Mucosa of gallbladder (tissue), 1 donor: ENCODE results near the gene PERCC1. TPM values are rescaled to one million over a fixed set of nuclear protein-coding genes. Genes with fewer than 3 reads are reported as not detected.

ENCODE experiments used
- DNase-seq: peaks from one replicate; pipeline ENCODE4 v3.0.0-alpha.2; 2020; ENCODE audit warnings: low spot score
- total RNA-seq: library from RNA; stranded (reverse); gene quantifications from one replicate; pipeline ENCODE4 v1.2.1, GENCODE V29; 2021
- donor health status: DM: no; HTN: no; CAD: no.

PERCC1 gene
- total RNA-seq, 1 donor from 2014 or later: not detected

DNA sequence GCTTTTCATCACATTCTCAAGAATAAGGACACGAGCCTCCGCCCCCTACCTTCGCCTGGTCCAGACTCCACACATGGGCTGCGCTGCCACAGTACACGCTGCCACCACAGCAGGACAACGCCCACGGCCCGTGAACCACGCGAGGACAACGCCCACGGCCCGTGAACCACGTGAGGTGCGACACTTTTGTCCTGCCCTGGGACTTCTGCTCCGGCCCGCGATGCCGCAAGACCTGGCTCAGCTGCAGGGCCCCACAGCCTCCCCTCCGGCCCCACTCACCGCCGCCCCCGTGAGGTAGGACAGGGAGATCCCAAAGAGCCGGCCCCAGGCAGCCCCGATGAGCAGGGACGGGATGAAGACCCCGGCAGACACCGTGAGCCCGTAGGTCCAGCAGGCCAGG lies 19.3 kb downstream of the PERCC1 start:
- no peak for DNase-seq

DNA sequence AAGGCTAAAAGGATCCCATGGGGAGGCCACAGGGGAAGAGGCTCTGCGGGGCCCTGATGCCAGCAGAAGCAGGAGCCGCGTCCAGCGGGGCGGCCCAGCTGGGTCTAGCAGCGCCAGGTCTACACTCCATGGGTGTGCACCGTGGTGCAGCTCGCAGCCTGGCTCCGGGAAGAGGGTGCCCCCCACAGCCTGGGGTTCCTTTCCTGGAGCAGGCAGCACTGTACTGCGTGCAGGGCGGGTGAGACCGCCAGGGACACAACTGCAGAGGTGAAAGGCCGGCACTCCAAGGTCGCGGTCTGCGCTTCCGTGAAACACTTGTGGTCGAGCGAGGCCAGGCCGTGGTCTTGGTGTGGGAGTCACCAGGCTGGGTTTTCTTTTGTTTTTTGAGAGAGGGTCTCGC lies 20.0 kb downstream of the PERCC1 start:
- DNase-seq: no peak

DNA sequence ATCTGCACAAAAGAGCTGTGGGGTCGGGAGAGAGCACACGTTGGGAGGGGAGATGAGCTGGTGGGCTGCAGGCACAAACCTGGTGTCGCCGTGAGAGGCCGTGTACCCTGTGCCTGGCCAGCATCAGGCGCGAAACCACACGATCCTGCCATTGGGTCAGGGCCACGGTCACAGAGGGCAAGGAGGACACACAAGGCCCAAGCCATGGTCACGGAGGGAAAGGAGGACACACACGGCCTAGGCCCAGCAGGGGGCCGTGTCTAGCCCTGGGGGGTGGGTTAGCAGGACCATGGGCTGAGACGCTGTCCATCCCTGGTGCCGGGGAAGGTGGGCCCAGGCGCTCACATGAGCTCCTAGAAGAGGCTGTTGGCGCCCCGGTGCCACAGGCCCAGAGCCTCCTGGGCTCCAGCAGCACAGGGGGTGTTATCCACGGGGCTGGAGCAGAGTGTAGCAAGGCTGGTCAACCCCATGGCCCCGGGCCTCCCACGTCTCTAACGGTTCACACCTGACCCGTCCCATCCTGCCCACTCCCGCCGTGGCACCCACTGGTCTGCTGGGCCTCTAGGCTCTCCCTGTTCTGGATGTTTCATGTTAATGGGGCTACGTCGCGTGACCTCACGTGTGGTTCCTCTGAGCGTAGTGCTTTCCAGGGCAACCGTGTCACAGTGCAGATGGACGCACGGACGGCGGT lies 21.0 kb downstream of the PERCC1 start:
- no peak for DNase-seq

DNA sequence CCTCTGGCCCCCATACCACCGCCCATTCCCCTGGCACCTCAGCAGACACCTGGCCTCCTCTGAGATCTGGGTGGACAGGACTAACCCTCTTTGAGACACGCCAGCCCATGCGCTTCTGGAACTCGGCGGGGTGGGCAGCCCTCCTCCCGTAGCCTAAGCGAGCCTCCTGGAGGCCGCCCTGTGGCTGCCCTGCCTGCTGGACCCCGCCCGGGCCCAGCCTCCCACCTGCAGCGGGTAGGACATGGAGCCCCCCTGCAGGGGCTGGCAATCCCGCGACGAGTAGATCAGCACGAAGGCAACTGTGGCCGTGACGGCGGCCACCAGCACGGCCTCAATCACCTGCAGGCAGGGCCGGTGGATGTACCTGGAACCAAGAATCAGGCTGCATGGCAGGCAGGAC lies 21.7 kb downstream of the PERCC1 start:
- no peak for DNase-seq

DNA sequence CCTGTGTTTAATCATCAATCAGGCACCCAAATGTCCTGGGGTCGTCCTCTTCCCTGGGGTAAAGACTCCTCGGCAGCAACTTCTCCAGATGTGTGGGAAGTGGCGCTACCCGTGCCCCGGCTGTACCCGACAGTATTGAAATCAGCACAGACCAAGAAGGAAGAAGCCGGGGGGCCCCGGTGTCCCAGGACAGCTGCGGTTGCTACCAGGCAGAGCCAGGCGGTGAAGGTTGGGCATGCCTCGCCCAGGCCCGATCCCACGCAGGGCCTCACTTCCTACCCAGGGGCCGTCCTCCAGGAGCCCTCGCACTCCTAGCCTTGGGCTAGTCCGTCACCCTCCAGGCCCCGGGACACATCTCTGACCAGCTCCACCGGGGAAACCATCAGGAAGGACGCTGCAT lies 22.4 kb downstream of the PERCC1 start:
- DNase-seq: no peak

DNA sequence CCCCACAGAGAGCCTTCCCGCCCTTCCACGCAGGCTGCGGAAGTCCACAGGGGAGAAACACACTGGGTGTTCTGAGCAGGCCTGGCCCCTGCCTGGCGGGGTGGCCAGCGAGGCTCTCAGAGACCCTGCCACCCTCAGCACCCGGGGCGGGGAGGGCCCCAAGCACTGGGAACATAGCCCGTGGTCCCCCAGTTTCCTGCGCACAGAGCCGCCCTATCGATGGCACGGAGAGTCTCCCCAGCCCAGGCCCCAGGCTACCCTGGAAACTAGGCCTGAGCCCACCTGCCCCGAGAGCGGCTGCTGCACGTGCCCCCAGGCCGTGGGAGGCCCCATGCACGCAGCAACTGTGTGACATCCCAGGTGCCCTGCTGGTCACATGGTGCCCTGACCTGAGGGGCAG lies 23.7 kb downstream of the PERCC1 start:
- no peak for DNase-seq

DNA sequence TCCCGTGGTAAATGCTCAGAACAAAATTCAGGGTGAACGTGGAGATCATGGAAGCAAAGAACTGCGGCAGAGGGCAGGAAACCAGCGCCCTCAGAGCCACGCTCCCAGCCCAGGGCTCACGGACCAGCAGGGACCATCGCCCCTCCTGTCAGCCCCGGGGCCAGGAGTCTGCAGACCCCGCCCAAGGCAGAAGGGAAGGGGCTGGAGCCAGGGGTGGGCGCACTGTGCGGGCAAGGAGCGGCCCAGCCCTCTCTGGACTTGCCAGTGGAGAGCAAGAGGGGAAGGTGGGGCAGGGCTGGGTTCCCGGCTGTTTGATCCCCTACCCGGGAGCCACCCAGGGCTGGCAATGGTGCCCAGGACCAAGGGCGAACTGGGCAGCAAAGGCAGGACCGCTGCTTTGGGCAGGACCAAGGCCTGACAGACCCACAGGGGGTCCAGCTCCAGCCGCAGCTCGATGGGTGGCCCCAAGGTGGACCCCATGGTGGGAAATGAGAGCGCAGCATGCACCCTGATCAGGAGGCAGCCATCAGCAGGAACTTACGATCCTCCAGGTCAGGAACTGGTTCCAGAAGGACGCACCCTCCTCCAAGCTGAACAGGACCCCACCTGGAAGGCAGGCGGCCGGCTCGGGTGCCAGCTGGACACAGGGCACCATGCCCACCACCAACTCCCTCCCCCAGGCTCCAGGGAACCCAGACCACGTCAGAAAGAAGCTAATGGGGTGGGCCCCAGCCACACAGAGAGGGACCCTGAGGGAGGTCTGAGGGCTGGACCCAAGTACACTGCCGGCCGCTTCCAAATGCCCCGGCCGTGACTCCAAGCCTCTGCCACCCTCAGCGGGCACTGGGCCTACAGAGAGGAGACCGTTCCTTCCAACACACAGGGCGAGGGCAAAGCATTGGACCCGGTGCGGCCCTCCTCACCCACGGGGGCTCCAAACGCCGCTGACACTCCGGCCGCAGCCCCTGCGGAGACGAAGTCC lies 24.6 kb downstream of the PERCC1 start:
- no peak for DNase-seq

DNA sequence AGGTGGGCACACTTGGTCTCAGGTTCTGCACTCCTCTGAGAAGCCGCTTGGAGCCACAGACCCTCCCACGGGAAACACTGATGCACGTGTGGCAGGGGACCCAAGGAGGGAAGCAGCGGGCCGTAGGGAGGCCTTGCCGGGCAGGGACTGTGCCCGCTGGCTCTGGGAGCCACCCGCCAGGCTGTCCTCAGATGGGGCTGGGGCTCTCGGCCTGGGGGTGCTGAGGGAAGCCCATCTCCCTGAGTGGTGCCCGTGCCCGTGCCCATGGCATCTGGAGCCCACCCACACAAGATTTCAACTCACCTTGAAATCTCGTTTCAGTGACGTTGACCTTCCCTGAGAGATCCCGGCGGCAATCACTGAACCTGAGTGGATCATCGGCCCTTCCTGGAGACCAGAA lies 26.1 kb downstream of the PERCC1 start:
- no peak for DNase-seq

DNA sequence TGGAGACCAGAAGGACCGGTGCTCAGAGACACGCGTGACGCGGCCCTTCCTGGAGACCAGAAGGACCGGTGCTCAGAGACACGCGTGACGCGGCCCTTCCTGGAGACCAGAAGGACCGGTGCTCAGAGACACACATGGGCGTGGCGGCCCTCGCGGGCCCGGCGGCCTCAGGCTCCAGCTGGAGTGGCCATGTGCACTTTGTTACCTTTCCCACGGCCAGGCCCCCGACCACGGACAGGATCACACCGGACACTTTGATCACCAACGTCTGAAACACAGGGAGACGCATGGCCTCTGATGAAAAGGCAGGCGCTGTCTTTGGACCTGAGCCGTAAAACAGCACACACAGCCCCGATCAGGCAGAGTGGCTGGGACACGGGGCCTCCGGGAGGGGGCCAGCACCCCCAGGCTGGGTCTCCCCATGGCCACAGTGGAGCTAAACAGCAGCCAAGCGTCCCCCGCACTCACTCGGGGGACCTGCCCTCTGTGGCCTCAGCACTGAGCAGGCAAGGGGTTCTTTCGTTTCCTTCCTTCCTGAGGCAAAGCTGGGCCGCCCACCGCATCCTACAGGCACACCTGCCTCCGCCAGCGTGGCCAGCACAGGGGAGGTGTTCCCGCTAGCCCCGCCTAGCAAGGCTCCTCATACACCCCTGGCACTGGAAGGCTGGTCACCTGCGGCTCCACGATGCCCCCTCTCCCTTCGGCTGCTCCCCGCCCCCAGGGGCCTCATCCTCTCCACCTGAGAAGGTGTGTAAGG lies 26.8 kb downstream of the PERCC1 start:
- DNase-seq: no peak

DNA sequence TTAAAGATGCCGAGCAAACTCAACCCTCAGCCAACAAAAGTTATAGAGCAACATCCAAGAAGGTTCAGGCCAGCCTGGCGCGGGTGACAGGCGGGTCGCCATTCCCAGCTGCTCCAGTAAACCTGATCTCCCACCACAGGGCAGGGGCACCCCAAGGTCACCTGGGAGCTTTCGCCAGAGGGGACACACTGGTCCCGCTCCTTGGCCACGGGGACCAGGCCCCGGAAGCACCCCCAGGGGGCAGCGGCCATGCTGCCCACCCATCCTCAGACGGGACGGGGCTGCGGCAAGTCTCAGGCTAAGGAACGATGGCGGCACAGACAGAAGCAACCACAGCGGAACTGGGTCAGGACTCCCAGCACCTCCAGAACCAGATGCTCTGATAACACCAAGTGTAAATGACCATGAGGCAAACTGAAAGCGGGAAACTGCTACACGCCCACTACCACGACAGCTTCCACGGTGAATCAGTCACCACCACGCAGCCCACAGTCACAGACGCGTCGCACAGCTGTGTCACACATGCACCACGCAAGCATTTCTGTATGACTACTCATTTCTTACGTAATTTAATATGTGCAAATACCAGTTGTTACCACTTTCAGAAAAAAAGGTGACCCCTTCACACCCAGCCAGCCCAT lies 27.6 kb downstream of the PERCC1 start:
- no peak for DNase-seq

DNA sequence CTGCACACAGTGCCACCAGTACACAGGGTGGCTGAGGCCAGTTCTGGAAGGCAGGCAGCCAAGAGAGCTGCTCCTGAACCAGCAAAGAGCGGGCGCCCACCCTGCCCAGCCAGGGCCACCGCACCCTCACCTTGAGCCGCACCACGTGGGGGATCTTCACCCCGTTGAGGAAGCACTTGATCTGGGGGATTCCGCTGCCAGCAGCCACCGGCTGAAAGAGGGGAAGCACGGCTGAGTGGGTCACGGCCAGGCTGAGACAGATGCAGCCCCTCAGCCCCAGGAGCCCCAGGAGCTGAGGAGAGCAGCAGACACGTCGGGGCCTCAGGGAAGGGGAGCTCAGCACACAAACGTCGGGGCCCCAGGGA lies 28.1 kb downstream of the PERCC1 start:
- DNase-seq: no peak

DNA sequence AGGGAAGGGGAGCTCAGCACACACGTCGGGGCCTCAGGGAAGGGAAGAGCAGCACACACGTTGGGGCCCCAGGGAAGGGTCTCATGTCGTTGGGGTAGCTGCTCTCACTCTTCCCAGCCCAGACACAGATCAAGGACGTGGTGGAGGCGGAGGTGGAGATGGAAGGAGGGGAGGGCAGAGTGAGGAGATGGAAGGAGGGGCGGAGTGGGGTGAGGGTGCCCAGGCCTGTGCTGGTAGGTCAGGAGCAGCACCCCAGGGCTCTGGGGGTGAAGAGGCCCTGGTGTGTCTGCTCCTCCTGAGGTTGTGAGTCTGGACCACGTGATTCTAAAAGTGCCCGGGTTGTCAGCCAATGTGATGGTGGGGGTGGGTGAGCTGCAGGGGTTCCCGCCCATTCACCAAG lies 29.1 kb downstream of the PERCC1 start:
- no peak for DNase-seq

DNA sequence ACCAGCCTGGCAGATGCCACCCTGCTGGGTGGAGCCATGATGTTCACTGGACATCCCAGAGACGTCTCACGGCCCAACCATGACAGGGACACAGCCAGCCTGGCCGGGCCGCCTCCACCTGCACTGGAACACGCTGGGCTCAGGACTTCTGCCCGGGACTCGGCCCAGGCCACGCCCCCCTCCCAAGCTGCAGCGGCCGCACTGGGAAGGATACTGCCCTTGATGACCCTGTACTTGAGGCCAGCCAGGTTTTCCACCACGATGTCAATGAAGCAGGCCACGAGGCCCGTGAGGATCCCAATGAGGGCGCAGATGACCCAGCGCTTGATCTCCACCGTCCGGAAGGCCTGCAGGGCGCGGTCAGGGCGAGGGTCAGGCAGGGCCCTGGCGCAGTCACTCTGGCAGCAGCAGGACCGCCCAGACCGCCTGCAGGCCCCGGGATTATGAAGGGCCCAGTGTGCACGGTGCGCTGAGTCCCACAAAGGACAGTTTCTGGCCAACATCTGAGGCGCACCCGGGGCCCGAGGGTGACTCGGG lies 29.8 kb downstream of the PERCC1 start:
- DNase-seq: no peak

DNA sequence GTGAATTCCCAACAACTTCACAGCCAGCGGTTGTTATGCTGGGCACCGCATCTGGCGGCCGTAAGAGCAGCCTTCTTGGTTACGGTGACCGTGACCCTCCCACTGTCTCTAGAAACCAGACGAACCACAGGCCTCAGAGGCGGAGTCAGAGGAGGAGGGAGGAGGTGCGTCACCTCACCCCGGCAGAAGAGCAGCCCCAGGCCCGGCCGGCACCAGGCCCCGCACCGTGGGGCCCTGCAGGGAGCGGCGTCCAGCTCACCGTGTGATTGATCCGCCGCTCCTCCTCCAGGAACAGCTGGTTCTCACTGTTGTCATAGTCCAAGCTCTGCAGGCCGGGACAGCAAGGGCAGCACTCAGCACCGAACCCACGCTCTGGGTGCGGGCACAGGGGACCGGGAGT lies 30.3 kb downstream of the PERCC1 start:
- no peak for DNase-seq

DNA sequence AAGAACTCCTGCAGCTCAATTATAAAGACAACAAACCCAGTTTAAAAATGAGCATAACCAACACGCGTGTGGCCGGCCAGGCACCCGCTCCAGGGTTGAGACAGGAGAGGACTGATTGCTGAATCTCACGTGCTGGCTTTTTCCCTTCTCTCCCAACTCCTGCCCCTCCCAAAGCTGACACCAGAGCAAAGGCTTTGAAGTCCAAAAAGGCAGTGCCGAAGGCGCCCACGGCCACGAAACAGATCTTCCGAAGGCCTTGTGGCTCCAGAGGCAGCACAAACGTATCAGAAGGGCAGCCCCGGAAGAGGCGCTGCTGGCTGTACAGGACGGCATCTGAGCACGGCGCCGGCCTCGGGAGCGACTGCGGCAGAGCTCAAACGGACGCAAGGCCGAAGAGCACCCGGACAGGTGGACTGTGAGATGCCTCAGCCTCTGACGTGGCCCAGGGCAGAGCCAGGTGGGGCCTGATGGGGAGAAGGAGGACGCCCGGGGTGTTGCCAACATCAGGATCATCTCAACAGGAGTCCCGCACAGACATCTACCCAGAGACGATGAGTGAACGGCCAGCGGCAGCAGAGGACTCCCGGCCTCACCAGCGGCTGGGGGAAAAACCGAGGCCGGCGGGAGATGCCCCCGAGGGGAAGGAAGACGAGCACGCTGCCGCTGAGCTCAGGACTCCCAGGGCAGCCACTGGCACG lies 33.5 kb downstream of the PERCC1 start:
- DNase-seq: no peak

DNA sequence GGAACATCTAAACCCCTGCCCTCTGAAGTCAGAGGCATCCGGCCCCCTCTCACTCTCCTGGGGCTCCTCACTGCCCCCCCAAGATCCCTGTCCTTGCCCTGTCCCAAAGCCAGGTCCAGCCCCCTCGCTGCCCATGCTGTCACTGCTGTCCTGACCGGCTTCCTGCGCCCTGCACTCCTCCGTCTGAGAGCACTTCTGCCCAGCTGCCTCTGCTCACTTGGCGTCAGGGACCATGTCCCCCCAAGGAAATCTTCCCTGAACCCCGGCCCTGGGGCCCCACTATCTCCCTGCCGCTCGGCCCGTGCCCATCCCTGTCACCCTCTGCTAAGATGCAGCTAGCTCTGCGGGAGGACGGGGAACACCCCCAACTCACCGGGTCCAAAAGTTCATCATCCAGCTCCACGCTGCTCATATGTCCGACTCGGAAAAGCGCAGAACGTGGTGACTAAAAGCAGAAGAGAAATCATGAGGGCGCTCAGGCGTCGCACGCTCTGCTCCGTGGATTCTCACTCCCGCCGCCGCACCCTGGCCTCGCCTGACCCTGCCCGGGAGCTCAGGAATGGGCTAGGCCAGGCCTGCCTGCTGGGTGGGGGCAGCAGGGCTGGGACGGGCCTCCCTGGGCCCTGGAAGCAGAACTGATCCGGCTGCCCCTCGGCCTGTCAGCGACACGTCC lies 34.2 kb downstream of the PERCC1 start:
- no peak for DNase-seq

DNA sequence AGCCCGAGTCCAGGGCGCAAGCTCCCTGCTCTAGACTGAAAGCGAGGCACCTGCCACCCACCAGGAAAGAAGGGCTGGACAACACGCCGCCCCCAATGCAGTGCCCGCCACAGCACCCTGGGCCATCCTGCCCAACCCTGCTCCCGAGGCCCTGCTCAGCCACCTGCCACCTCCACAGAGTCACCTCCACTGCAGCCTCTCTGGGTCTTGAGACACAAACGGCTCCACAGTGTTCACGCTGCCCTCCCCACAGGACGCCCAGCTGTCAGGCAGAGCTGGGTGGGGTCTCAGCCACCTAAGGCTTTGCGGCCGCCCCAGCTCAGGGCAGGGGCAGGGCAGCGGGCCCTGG lies 34.7 kb downstream of the PERCC1 start:
- no peak for DNase-seq

DNA sequence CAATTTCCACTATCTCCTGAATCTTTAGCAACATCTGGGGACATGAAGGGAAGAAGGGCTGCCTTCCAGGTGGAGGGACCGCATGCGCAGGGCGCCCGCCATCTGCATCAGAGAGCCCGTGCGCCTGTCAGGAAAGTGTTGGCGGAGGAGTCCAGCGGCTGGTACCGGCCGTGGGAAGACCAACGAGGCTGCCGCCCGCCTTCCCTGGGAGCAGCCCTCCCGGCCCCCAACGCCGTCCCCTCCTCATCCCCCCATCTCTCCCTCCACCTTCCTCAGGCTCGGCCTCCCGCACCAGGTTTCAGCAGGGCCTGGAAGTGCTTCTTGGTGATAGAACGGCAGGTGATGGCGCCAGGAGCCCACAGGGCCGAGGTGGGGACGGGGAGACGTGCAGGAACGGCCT lies 35.2 kb downstream of the PERCC1 start:
- DNase-seq: no peak

DNA sequence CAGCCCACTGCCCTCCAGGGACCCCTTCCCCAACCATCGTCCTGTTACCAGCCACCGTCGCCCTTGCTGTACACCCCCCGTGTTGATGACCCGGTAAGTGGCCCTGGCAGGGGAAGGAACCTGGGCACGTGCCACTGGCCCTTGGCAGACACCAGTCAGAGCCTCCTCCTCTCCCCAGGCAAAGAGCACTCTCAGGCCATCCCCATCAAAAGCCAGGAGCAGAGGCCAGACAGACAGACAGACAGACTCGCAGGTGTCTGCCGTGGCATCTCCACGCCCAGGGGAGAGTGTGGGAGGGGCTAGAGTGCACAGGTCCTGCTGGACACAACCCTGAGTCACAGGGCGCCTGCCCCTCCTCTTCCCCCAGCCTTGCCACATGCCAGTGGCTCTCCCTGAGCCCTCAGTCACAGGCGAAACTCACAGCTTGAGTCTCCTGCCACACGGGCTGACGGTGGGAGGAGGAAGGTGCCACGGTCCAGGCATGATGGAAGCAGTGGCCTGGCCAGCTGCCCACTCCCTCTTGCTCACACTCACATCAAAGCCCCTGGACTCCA lies 36.2 kb downstream of the PERCC1 start:
- no peak for DNase-seq

DNA sequence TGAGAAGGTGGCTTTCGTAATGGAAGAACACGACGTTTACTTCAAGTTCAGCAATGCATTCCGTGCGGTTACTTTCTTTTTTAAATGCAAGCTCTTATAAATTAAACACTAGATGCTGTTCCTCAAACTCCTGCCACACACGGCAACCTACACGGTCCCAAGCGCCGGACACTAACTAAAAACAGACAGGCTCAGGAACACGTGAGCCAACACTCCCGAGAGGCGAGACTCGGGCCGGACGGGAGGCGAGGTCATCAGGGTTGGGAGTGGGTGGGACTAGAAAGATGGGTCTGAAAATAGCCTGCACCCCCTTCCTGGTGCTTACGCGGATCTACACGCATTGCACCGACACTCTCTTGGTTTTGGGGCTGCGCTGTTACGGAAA lies 37.5 kb downstream of the PERCC1 start:
- DNase-seq: no peak
